IPS-15b (cell line): ENCODE results near the gene ERICH3.

Source experiments
- H3K27me3 ChIP-seq: one replicate; pipeline ENCODE4 v1.6.1; 2013; ENCODE audit warnings: low read length; ENCODE audit not compliant: control insufficient read depth, insufficient read depth
- H3K36me3 ChIP-seq: one replicate; pipeline ENCODE4 v1.6.1; 2013; ENCODE audit warnings: low read length; ENCODE audit not compliant: control insufficient read depth, insufficient read depth
- H3K4me1 ChIP-seq: one replicate; pipeline ENCODE4 v1.6.1; 2013; ENCODE audit warnings: mild to moderate bottlenecking, low read length; ENCODE audit not compliant: control insufficient read depth, insufficient read depth
- H3K4me3 ChIP-seq: one replicate; pipeline ENCODE4 v1.5.1; 2013; ENCODE audit warnings: low read depth, low read length
- H3K9ac ChIP-seq: one replicate; pipeline ENCODE4 v1.6.1; 2013; ENCODE audit warnings: low read depth, mild to moderate bottlenecking, low read length
- H3K9me3 ChIP-seq: one replicate; pipeline ENCODE4 v1.6.1; 2013; ENCODE audit warnings: mild to moderate bottlenecking, low read length; ENCODE audit not compliant: control insufficient read depth, insufficient read depth

The ERICH3 gene

DNA sequence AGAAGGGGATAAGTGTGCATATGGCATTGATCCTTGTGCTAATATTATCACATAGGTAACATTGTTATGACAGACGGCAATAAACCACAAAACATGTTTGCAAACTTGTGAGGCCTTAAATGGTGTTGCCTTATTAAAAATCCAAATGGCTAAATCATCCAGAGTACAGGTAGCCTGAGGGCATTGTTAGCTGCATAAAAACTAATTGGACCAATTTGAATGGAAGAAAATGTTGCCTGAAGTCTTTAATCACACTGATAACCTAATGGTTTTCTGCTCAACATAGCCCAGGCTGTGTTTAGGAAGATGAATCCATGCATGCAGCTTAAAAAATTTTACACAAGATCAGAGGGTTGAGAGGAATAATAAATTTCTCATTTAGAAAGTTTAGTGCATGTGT is 141.8 kb downstream of the ERICH3 start:
- H3K27me3 ChIP-seq = no peaks in the 10 kb centered on the region

DNA sequence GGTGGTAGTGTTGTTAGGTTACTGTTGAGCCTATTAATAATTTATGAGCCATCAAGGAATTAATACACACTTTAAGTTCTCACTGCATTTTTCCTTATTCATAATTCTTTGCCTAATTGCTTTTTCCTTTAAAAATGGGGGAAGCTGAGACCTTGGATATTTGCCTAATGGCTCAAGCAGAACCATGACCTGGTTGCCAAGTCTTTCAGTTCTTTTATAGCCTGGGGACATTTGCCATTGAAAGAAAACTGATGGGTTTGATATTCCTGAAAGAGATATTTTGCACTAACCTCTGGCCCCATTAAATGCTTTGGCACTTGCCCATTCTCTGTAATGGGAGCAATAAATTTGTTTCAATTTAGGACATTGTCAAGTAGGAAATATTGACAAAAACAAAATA is 142.7 kb downstream of the ERICH3 start:
- Histone ChIP-seq H3K4me3 (no peak overlapping the region), H3K4me1 (no peaks in the 10 kb centered on the region), H3K27me3 (no peaks in the 10 kb centered on the region), H3K9ac (no peak overlapping the region), H3K36me3 (no peaks in the 10 kb centered on the region), H3K9me3 (no peaks in the 10 kb centered on the region)

More for the DNA sequence above, 141.8 kb downstream of the ERICH3 start:
- no peaks in the 10 kb centered on the region for H3K9me3 ChIP-seq
- no peak overlapping the region for H3K9ac ChIP-seq
- H3K4me1 ChIP-seq = no peaks in the 10 kb centered on the region
- H3K4me3 ChIP-seq = no peak overlapping the region
- H3K36me3 ChIP-seq = no peaks in the 10 kb centered on the region

DNA sequence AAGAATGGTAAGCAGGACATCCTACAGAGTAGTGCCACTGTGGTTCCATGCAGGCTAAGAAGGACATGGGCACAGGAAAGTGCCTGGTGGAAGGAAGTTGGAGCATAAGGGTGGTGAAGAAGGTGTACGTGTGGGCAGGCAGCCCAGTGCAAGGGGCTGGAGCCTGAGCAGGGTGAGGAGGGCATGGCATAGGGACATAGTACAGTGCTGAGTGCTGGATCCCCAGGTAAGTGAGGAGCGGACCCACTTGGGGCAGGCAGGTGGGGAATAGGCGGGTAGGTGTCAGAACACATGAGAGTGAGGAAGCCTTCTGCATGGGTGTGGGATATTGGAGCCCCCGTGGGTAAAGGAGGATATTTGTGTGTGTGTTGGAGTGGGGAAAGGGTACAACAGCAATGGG is 145.5 kb downstream of the ERICH3 start:
- H3K9me3 ChIP-seq = no peaks in the 10 kb centered on the region
- H3K36me3 ChIP-seq = no peaks in the 10 kb centered on the region
- H3K4me3 ChIP-seq = no peak overlapping the region
- H3K4me1 ChIP-seq = no peaks in the 10 kb centered on the region
- H3K27me3 ChIP-seq = no peaks in the 10 kb centered on the region
- no peak overlapping the region for H3K9ac ChIP-seq

DNA sequence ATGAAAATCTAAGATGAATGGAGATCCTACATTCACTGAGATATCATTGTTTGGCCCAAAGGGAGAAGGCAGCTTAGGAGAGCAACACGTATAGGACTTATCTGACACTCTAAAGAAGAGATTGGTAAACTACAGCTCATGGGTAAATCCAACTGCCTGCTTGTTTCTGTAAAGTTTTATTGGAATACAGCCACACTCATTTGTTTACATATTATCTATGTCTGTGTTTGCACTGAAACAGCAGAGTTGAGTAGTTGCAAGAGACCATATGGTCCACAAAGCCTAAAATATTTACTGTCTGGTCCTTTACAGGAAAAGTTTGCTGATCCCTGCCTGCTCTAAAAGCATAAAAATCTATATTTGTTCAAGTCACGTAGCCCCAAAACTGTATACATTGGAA is 146.9 kb downstream of the ERICH3 start:
- Histone ChIP-seq H3K36me3 (no peaks in the 10 kb centered on the region), H3K27me3 (no peaks in the 10 kb centered on the region), H3K4me1 (peaks cover 11% of the 10 kb centered on the region), H3K9ac (no peak overlapping the region), H3K9me3 (no peaks in the 10 kb centered on the region), H3K4me3 (no peak overlapping the region)

GRCh38 chr1:74523873-74524480 is 149.6 kb downstream of the ERICH3 start:
- Histone ChIP-seq H3K27me3 (no peaks in the 10 kb centered on the region), H3K36me3 (no peaks in the 10 kb centered on the region), H3K4me3 (no peak overlapping the region), H3K4me1 (peaks cover 14% of the 10 kb centered on the region), H3K9ac (no peak overlapping the region), H3K9me3 (no peaks in the 10 kb centered on the region)

DNA sequence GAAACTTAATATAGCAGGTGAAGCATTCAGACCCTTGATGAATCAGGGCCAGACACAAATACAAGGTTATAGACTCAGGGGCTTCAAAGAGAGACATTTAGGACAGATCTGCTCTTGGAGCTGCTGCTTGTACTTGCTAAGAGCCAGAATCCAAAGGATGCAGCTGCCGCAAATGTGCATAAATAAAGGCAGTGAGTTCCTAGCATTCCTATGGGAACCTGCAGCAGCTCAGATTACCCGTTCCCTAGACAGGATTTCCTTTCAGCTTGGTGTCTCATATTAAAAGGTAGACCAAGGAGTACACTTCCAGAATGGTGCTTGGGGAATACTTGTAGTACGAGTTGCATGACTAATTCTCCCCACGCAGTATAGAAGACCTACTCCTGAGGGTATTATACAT is 151.4 kb downstream of the ERICH3 start:
- H3K9me3 ChIP-seq = no peaks in the 10 kb centered on the region
- no peaks in the 10 kb centered on the region for H3K36me3 ChIP-seq
- no peak overlapping the region for H3K4me3 ChIP-seq
- H3K9ac ChIP-seq = no peak overlapping the region
- H3K27me3 ChIP-seq = no peaks in the 10 kb centered on the region
- H3K4me1 ChIP-seq = peaks cover 14% of the 10 kb centered on the region
